Type B pancreatic cell (in vitro differentiated cells): ENCODE data around the gene PPFIA1. TPM values are rescaled to one million over a fixed set of nuclear protein-coding genes. Genes with fewer than 3 reads are reported as not detected.

ENCODE experiments used
- DNase-seq: peaks from one replicate; pipeline ENCODE4 v3.0.0; 2021; ENCODE audit warnings: mixed read lengths; ENCODE audit not compliant: unreplicated experiment; ENCODE audit errors: extremely low spot score
- H3K27ac Mint-ChIP-seq: 2 replicates; pipeline ENCODE4 v1.8.0; 2021; ENCODE audit warnings: mild to moderate bottlenecking, mixed read lengths
- H3K27me3 Mint-ChIP-seq: 2 replicates; pipeline ENCODE4 v1.8.0; 2021; ENCODE audit warnings: mixed read lengths
- H3K36me3 Mint-ChIP-seq: 2 replicates; pipeline ENCODE4 v1.8.0; 2021; ENCODE audit warnings: mixed read lengths
- H3K4me1 Mint-ChIP-seq: one replicate; pipeline ENCODE4 v1.8.0; 2021; ENCODE audit warnings: mixed read lengths; ENCODE audit not compliant: unreplicated experiment
- H3K4me3 Mint-ChIP-seq: 2 replicates; pipeline ENCODE4 v1.8.0; 2021; ENCODE audit warnings: mild to moderate bottlenecking, mixed read lengths
- H3K9me3 Mint-ChIP-seq: 2 replicates; pipeline ENCODE4 v1.8.0; 2021; ENCODE audit warnings: mixed read lengths
- CTCF ChIP-seq: fragments of 200-600 bp; sonication (generic); conservative IDR thresholded peaks from 2 replicates; pipeline ENCODE4 v1.5.0; 2021; ENCODE audit warnings: antibody characterized with exemption, mild to moderate bottlenecking
- total RNA-seq: library from RNA; stranded (reverse); gene quantifications from 2 replicates; pipeline ENCODE4 v1.2.1, GENCODE V29; 2021; ENCODE audit warnings: low replicate concordance

PPFIA1 gene
- total RNA-seq, 1 donor from 2014 or later: 57.0 TPM

GRCh38 chr11:70367071-70367470 is 96.6 kb downstream of the PPFIA1 start:
- Mint-ChIP-seq H3K27me3 (no peaks in the 10 kb centered on the region), H3K36me3 (peaks cover 30% of the 10 kb centered on the region), H3K9me3 (no peaks in the 10 kb centered on the region), H3K4me1 (no peaks in the 10 kb centered on the region), H3K4me3 (no peak overlapping the region), H3K27ac (no peak overlapping the region)
- DNase-seq: no peak
- no peak for TF ChIP-seq CTCF

GRCh38 chr11:70368961-70369360 is 98.5 kb downstream of the PPFIA1 start:
- no peak for DNase-seq
- H3K36me3 Mint-ChIP-seq: peaks cover 43% of the 10 kb centered on the region
- H3K4me1 Mint-ChIP-seq: no peaks in the 10 kb centered on the region
- no peak for TF ChIP-seq CTCF
- no peak overlapping the region for H3K4me3 Mint-ChIP-seq
- H3K27me3 Mint-ChIP-seq: no peaks in the 10 kb centered on the region
- H3K27ac Mint-ChIP-seq: no peak overlapping the region
- no peaks in the 10 kb centered on the region for H3K9me3 Mint-ChIP-seq

- no peak for TF ChIP-seq CTCF
- Mint-ChIP-seq H3K4me3 (no peak overlapping the region), H3K36me3 (peaks cover 33% of the 10 kb centered on the region), H3K27me3 (no peaks in the 10 kb centered on the region), H3K4me1 (no peaks in the 10 kb centered on the region), H3K27ac (no peak overlapping the region), H3K9me3 (no peaks in the 10 kb centered on the region)
- no peak for DNase-seq
Measured at GRCh38 chr11:70371241-70371640, 100.8 kb downstream of the PPFIA1 start.

- H3K9me3 Mint-ChIP-seq: no peaks in the 10 kb centered on the region
- H3K4me3 Mint-ChIP-seq: no peak overlapping the region
- H3K27ac Mint-ChIP-seq: no peak overlapping the region
- H3K27me3 Mint-ChIP-seq: no peaks in the 10 kb centered on the region
- H3K36me3 Mint-ChIP-seq: peaks cover 31% of the 10 kb centered on the region
- TF ChIP-seq CTCF: no peak
- no peaks in the 10 kb centered on the region for H3K4me1 Mint-ChIP-seq
- DNase-seq: no peak
Measured at GRCh38 chr11:70372076-70372475, 101.6 kb downstream of the PPFIA1 start.

GRCh38 chr11:70376621-70377020 is 106.1 kb downstream of the PPFIA1 start:
- no peaks in the 10 kb centered on the region for H3K4me1 Mint-ChIP-seq
- no peak for DNase-seq
- TF ChIP-seq CTCF: no peak
- no peak overlapping the region for H3K4me3 Mint-ChIP-seq
- peaks cover 19% of the 10 kb centered on the region for H3K36me3 Mint-ChIP-seq
- no peak overlapping the region for H3K27ac Mint-ChIP-seq
- H3K27me3 Mint-ChIP-seq: no peaks in the 10 kb centered on the region
- no peaks in the 10 kb centered on the region for H3K9me3 Mint-ChIP-seq

GRCh38 chr11:70377645-70378044 is 107.2 kb downstream of the PPFIA1 start:
- Mint-ChIP-seq H3K36me3 (peaks cover 13% of the 10 kb centered on the region), H3K9me3 (no peaks in the 10 kb centered on the region), H3K4me3 (no peak overlapping the region), H3K27ac (no peak overlapping the region), H3K4me1 (no peaks in the 10 kb centered on the region), H3K27me3 (no peaks in the 10 kb centered on the region)
- DNase-seq: no peak
- no peak for TF ChIP-seq CTCF
